ENCODE measurements around the gene KLF16.

Gene KLF16

GRCh38 chr19:1822210-1822609 is 41.2 kb downstream of the KLF16 start:
- H3K4me3 ChIP-seq (ENCODE audit: low read depth, low read length): no peak overlapping the region
- DNase-seq (ENCODE audit: low read depth): no peak
- TF ChIP-seq CTCF (IDR thresholded peaks at IDR 0.05; ENCODE audit: low read depth, low read length, missing control alignments): no peak

GRCh38 chr19:1819341-1820255 is 43.8 kb downstream of the KLF16 start:
- TF ChIP-seq CTCF (IDR thresholded peaks at IDR 0.05; ENCODE audit: low read depth, low read length, missing control alignments): no peak
- no peak for DNase-seq (ENCODE audit: low read depth)
- H3K4me3 ChIP-seq (ENCODE audit: low read depth, low read length): no peak overlapping the region

- no peak for DNase-seq (ENCODE audit: low read depth)
- no peak for TF ChIP-seq CTCF (IDR thresholded peaks at IDR 0.05; ENCODE audit: low read depth, low read length, missing control alignments)
- H3K4me3 ChIP-seq (ENCODE audit: low read depth, low read length): no peak overlapping the region
These were observed 44.7 kb downstream of the KLF16 start for GRCh38 chr19:1818549-1819195.

- no peak for DNase-seq (ENCODE audit: low read depth)
- no peak overlapping the region for H3K4me3 ChIP-seq (ENCODE audit: low read depth, low read length)
- no peak for TF ChIP-seq CTCF (IDR thresholded peaks at IDR 0.05; ENCODE audit: low read depth, low read length, missing control alignments)
These were observed 45.7 kb downstream of the KLF16 start for GRCh38 chr19:1817553-1818179.

GRCh38 chr19:1816530-1817298 is 46.7 kb downstream of the KLF16 start:
- no peak for TF ChIP-seq CTCF (IDR thresholded peaks at IDR 0.05; ENCODE audit: low read depth, low read length, missing control alignments)
- DNase-seq (ENCODE audit: low read depth): no peak
- H3K4me3 ChIP-seq (ENCODE audit: low read depth, low read length): no peak overlapping the region

GRCh38 chr19:1815605-1816529 is 47.5 kb downstream of the KLF16 start:
- no peak overlapping the region for H3K4me3 ChIP-seq (ENCODE audit: low read depth, low read length)
- DNase-seq (ENCODE audit: low read depth): no peak
- no peak for TF ChIP-seq CTCF (IDR thresholded peaks at IDR 0.05; ENCODE audit: low read depth, low read length, missing control alignments)
